ENCODE results near the gene CX3CL1. TPM values are rescaled to one million over a fixed set of nuclear protein-coding genes. Genes with fewer than 3 reads are reported as not detected.

Gene CX3CL1
- total RNA-seq, 2 experiments from 2014 or later: not detected

DNA sequence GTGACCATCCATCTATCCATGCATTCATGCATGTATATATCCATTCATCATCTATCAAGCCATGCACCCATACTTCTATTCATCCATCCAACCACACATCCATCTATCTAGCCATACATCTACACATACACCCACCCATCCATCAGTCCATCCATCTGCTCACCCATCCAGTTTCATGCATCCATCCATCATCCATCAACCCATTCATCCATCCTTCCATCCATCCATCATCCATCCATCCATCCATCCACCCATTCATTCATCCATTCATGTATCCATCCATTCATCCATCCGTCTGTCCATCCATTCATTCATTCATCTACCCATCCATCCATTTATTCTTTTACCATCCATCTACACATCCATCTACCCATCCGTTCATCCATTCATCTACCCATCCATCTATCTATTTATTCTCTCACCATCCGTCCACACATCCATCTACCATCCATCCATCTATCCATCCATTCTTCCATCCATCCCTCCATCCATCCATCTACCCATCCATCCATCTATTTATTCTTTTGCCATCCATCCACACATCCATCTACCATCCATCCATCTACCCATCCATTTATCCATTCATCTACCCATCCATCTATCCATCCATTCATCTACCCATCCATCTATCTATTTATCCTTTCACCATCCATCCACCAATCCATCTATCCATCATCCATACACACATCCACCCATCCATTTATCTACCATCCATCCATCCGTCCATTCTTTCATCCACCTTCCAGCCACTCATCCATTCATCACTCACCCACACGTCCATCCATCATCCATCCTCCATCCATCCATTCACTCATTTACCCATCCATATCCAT, 35.4 kb downstream of the CX3CL1 start:
- no peaks in the 10 kb centered on the region for H3K9me3 Mint-ChIP-seq
- H3K4me1 Mint-ChIP-seq: no peaks in the 10 kb centered on the region
- no peaks in the 10 kb centered on the region for H3K36me3 Mint-ChIP-seq (ENCODE audit: low read depth)
- ChIA-PET POLR2A (no interaction called here), CTCF (interaction anchor here (0.6 to 1.1 kb wide), 2 partner anchors 38 kb away, joined by 3 to 4 read pairs; no protein-coding TSS in a partner anchor)
- no peak overlapping the region for H3K27ac Mint-ChIP-seq
- H3K4me3 Mint-ChIP-seq: no peak overlapping the region
- no peak for DNase-seq
- H3K27me3 Mint-ChIP-seq: no peaks in the 10 kb centered on the region

DNA sequence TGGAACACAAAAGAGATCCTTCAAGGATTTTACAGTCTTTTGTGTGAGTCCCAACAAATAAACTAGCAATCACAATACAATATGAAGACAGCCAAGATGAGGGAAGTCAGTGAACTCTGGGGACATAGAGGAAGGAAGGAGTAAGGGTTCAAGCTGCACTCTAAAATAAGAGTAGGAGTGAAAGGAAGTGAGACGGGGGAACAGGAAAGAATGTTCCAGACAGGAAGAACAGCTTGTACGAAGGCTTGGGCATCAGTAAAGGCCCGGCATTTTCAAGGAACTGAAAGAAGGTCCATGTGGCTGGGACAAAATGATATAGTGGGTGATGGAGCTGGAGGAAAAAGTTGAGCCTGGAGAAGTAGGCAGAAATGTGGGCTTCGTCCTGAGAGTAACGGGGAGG, 36.8 kb downstream of the CX3CL1 start:
- no peaks in the 10 kb centered on the region for H3K9me3 Mint-ChIP-seq
- no peak for DNase-seq
- CTCF ChIA-PET: interaction anchor here (1.1 to 1.6 kb wide), 4 partner anchors 9 to 31 kb away, joined by 3 to 4 read pairs (median 3); no protein-coding TSS in a partner anchor
- H3K27ac Mint-ChIP-seq: no peak overlapping the region
- POLR2A ChIA-PET: no interaction called here
- H3K4me3 Mint-ChIP-seq: no peak overlapping the region
- no peaks in the 10 kb centered on the region for H3K27me3 Mint-ChIP-seq
- H3K4me1 Mint-ChIP-seq: no peaks in the 10 kb centered on the region
- no peaks in the 10 kb centered on the region for H3K36me3 Mint-ChIP-seq (ENCODE audit: low read depth)

DNA sequence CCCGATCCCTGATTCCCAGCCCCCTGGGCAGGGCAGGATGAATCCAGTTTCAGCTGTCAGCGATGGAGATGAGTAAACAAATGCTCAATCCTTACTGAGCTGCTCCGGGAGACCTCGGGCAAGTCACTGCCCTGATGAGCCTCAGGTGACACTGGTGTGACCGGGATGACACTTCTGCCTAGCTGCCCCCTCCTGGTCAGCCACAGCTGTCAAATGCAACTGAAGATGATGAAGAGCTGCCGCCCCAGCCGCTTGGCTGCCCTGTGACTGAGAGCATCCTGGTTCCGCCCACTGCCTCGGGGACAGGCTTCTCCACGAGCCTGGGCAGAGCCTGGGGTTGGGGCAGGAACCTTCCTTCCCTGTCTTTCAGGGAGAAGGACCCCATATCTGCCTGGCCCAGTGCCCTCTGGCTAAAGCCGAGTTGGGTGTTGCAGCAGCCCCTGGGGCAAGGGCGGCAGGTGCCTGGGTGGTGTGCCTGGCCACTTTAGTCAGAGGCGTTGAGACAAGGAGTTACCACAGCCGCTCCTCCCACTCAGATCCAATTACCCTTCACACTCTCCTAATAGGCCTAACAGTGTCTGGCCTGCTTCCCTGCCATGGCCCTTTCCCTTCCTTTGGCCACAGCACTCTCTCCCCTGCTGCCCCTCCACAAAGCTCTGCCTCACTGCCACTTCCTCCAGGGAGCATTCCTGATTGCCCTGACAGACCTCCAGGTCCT, 37.7 kb downstream of the CX3CL1 start:
- Mint-ChIP-seq H3K9me3 (no peaks in the 10 kb centered on the region), H3K27ac (no peak overlapping the region), H3K27me3 (no peaks in the 10 kb centered on the region), H3K36me3 (ENCODE audit: low read depth) (no peaks in the 10 kb centered on the region), H3K4me3 (no peak overlapping the region), H3K4me1 (no peaks in the 10 kb centered on the region)
- no peak for DNase-seq
- POLR2A ChIA-PET: no interaction called here
- CTCF ChIA-PET: interaction anchor here (1.3 to 1.6 kb wide), 3 partner anchors 9 to 15 kb away, joined by 3 read pairs; no protein-coding TSS in a partner anchor

DNA sequence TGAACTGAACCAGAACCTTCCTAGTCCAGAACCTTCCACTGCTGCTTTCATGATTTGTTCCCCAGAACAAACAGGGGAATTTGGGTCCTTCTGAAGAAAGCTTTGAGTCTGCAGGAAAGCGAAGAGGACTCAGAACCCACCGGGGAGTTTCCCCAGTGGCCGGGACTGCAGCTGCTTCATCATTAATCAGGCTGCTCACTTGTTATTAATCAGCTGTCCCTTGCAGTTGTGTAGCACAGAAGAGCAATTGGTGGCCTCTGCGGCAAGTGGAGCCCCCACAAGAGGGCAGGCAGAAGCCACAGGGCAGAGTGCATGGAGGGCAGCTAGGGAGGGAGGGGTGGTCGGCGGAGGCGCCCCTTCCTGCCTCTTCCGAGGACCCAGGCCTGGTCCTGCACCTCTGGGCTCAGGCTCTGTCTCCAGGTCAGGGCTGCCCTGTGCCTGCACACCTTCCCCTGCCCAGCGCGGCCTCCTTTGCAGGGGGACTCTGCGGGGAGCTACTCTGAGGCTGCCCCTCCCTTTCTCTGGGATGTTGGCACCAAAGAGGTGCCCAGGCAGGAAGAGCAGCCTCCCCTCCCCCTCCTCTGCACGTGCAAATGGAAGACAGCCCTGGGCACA, 39.2 kb downstream of the CX3CL1 start:
- no peak for DNase-seq
- no peaks in the 10 kb centered on the region for H3K27me3 Mint-ChIP-seq
- CTCF ChIA-PET: interaction anchor here (1.4 kb wide), 1 partner anchor 10 kb away, joined by 3 read pairs; no protein-coding TSS in a partner anchor

DNA sequence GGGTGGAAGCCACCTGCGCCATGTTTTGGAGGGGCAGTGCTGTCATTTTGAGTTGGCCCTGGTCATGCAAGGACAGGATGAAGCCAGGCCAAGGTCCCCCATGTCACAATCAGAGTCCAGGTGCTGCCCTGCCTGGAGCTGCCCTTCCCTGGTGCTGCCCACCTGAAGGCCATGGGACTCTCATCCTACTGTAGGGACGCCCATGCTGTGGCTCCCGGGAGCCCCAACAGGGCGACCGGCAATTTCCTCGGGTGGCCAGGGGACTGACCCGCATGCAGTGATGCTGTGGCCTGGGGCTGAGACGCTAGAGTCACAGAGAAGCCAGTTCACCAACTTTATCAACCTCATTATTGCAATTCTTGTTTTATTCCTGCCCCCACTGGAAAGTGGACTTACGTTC, 40.3 kb downstream of the CX3CL1 start:
- Mint-ChIP-seq H3K27me3 (no peaks in the 10 kb centered on the region), H3K27ac (no peak overlapping the region), H3K4me1 (peaks cover 6% of the 10 kb centered on the region), H3K4me3 (no peak overlapping the region), H3K9me3 (no peaks in the 10 kb centered on the region), H3K36me3 (ENCODE audit: low read depth) (no peaks in the 10 kb centered on the region)
- CTCF ChIA-PET: interaction anchor here (1.2 to 3.7 kb wide), 2 partner anchors 26 to 111 kb away, joined by 3 to 16 read pairs; no protein-coding TSS in a partner anchor
- no peak for DNase-seq
- POLR2A ChIA-PET: no interaction called here

More for the DNA sequence above, 39.2 kb downstream of the CX3CL1 start:
- Mint-ChIP-seq H3K27ac (no peak overlapping the region), H3K4me3 (no peak overlapping the region), H3K4me1 (no peaks in the 10 kb centered on the region), H3K9me3 (no peaks in the 10 kb centered on the region), H3K36me3 (ENCODE audit: low read depth) (no peaks in the 10 kb centered on the region)
- POLR2A ChIA-PET: no interaction called here

DNA sequence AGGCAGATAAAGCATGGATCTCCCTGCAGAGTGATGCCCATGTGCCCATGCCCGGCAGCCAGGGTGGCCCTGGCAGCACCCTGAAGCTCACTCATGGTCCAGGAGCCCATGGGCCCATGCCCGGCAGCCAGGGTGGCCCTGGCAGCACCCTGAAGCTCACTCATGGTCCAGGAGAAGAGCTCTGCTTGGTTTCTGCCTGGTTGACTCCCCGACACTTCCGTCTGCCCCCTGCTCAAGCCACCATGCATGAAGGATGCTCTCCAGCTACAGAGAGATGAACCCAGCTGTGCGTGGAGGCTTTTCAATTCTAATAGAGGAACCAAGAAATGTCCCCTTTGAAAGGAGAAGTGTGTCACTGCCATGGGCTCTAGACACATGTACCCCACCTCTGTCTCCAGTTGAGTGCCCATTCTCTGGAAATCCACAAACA, 41.0 kb downstream of the CX3CL1 start:
- ChIA-PET POLR2A (interaction anchor here (0.6 to 1.0 kb wide), 2 partner anchors 99 to 160 kb away, joined by 3 to 4 read pairs; no protein-coding TSS in a partner anchor), CTCF (interaction anchor here (1.2 to 3.7 kb wide), 3 partner anchors 27 to 112 kb away, joined by 3 to 16 read pairs (median 4); no protein-coding TSS in a partner anchor)
- Mint-ChIP-seq H3K9me3 (no peaks in the 10 kb centered on the region), H3K4me1 (peaks cover 10% of the 10 kb centered on the region), H3K36me3 (ENCODE audit: low read depth) (no peaks in the 10 kb centered on the region), H3K4me3 (no peak overlapping the region), H3K27me3 (no peaks in the 10 kb centered on the region), H3K27ac (no peak overlapping the region)
- no peak for DNase-seq

DNA sequence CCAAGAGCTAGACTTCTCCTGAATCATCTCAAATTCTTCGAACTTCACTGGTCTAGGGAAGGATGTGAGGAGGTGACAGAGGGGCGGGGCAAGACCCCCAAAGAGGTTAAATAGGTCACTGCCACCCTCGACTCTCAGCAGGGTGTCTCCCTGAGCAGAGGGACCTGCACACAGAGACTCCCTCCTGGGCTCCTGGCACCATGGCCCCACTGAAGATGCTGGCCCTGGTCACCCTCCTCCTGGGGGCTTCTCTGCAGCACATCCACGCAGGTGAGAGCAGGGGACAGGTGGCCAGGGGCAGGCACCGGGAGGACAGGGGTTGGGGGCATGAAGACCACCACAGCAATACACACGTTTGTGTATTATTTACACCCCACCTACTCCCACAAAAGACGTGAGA, 41.4 kb downstream of the CX3CL1 start:
- H3K27me3 Mint-ChIP-seq: no peaks in the 10 kb centered on the region
- no peaks in the 10 kb centered on the region for H3K36me3 Mint-ChIP-seq (ENCODE audit: low read depth)
- no peak overlapping the region for H3K27ac Mint-ChIP-seq
- H3K9me3 Mint-ChIP-seq: no peaks in the 10 kb centered on the region
- CTCF ChIA-PET: interaction anchor here (1.2 to 3.7 kb wide), 3 partner anchors 28 to 112 kb away, joined by 3 to 16 read pairs (median 4); no protein-coding TSS in a partner anchor
- H3K4me3 Mint-ChIP-seq: no peak overlapping the region
- no peak for DNase-seq
- POLR2A ChIA-PET: interaction anchor here (1.0 kb wide), 1 partner anchor 99 kb away, joined by 4 read pairs; no protein-coding TSS in a partner anchor
- H3K4me1 Mint-ChIP-seq: peaks cover 13% of the 10 kb centered on the region

DNA sequence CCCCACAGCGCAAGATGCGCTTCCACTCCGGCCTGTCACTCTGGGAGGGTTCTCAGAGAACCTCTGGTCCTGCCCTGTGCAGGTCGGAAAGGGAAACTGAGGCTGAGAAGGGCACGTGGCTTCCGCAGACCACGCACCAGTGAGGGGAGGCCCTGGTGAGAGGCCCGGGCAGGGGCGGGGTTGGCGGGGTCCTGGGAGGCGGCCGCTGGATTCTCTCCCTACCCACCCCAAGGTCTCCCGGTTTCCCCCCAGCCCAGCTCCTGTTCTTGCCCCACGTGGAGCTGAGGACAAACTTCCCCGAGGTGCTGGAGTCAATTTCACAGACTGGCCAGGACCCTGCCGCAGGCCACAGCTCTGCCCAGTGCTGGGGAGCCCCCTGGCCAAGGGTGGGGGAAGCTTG, 43.8 kb downstream of the CX3CL1 start:
- Mint-ChIP-seq H3K9me3 (no peaks in the 10 kb centered on the region), H3K27me3 (no peaks in the 10 kb centered on the region), H3K36me3 (ENCODE audit: low read depth) (no peaks in the 10 kb centered on the region), H3K27ac (no peak overlapping the region), H3K4me1 (peaks cover 21% of the 10 kb centered on the region), H3K4me3 (no peak overlapping the region)
- CTCF ChIA-PET: interaction anchor here (0.7 to 5.2 kb wide), 17 partner anchors 10 to 462 kb away, joined by 3 to 96 read pairs (median 4); partner anchors contain the start of genes CCL17, CIAPIN1, COQ9 and DOK4
- POLR2A ChIA-PET: no interaction called here
- no peak for DNase-seq

DNA sequence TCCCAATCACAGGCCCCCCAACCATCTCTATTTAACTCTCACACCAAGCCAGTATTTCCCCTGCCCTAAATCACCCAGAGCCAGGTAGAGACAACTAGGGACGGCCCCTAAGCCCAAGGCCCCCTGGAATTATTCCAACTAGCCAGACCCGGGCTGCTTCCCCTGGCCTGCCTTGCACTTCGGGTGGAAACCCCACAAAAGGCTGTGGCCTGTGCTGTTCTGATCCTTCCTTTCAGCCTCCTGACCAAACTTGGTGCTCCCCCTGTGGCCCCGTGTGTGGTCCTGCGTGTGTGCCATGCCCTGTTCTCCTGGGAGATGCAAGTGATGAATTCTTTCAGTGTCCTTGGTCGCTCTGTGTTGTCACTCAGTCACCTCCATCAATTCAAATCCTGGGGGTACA, 47.2 kb downstream of the CX3CL1 start:
- Mint-ChIP-seq H3K4me3 (no peak overlapping the region), H3K4me1 (peaks cover 21% of the 10 kb centered on the region), H3K9me3 (no peaks in the 10 kb centered on the region), H3K27ac (peak overlapping the region; percentile 83), H3K27me3 (no peaks in the 10 kb centered on the region), H3K36me3 (ENCODE audit: low read depth) (no peaks in the 10 kb centered on the region)
- no peak for DNase-seq
- CTCF ChIA-PET: interaction anchor here (0.6 to 5.2 kb wide), 12 partner anchors 10 to 326 kb away, joined by 3 to 96 read pairs (median 8); partner anchors contain the start of genes CIAPIN1 and COQ9
- POLR2A ChIA-PET: interaction anchor here (0.7 kb wide), 1 partner anchor 156 kb away, joined by 11 read pairs; no protein-coding TSS in a partner anchor

DNA sequence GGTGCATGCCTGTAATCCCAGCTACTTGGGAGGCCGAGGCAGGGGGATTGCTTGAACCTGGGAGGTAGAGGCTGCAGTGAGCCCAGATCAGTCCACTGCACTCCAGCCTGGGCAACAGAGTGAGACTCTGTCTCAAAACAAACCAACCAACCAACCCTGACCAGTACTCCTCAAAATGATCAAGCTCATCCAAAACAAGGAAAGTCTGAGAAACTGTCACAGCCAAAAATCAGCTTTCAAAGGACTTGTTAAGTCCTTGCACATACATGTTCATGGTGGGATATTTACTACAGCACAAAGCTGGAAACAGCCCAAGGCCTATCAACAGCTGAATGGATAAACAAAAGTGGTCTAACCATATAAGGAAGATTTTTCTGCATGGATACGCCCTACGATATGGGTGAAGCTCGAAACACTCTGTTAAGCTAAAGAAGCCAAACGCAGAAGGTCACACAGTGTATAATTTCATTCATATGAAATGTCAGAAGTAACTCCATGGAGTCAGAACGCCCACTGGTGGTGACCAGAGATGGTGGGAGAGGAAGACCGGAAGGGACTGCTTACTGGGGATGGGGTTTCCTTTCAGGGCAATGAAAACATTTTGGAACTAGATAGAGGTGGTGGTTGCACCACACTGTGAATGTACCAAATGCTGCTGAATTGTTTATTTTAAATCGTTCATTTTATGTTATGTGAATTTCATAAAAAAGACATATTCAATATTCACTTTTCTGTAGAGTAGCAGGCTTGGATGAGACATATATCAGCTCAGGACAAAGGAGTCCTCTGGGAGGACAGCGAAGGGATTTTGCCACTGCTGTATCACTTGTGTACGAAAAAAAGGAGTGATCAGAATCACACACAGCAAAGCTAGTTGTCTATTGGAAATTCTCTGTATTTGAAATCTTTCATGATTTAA, 50.0 kb downstream of the CX3CL1 start:
- no peak overlapping the region for H3K4me3 Mint-ChIP-seq
- POLR2A ChIA-PET: no interaction called here
- CTCF ChIA-PET: interaction anchor here (0.6 to 3.3 kb wide), 4 partner anchors 11 to 122 kb away, joined by 3 to 11 read pairs (median 3); no protein-coding TSS in a partner anchor
- peaks cover 16% of the 10 kb centered on the region for H3K4me1 Mint-ChIP-seq
- no peak overlapping the region for H3K27ac Mint-ChIP-seq
- H3K36me3 Mint-ChIP-seq (ENCODE audit: low read depth): peaks cover 4% of the 10 kb centered on the region
- no peaks in the 10 kb centered on the region for H3K27me3 Mint-ChIP-seq
- DNase-seq: no peak
- H3K9me3 Mint-ChIP-seq: no peaks in the 10 kb centered on the region

DNA sequence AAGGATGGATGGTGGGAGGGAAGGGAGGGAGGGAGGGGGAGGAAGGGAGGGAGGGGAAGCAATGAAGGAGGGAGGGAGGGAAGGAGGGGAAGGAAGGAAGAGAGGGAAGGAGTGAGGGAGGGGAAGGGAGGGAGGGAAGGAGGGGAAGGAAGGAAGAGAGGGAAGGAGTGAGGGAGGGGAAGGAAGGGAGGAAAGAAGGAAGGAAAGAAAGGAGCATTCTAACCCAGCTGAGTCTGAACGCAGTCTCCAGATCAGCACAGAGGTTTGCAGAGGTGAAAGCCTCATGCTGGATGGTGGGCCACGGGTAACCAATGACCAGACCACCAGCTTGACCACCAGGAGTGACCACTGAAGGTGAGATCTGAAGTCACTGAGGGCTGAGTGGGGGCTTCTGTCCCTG, 50.9 kb downstream of the CX3CL1 start:
- Mint-ChIP-seq H3K4me3 (no peak overlapping the region), H3K27me3 (no peaks in the 10 kb centered on the region), H3K27ac (no peak overlapping the region), H3K9me3 (no peaks in the 10 kb centered on the region), H3K36me3 (ENCODE audit: low read depth) (peaks cover 11% of the 10 kb centered on the region), H3K4me1 (peaks cover 11% of the 10 kb centered on the region)
- CTCF ChIA-PET: interaction anchor here (3.3 kb wide), 1 partner anchor 123 kb away, joined by 11 read pairs; no protein-coding TSS in a partner anchor
- DNase-seq: no peak
- POLR2A ChIA-PET: no interaction called here

Data from activated CD4-positive, alpha-beta T cell treated with anti-CD3 and anti-CD28 coated beads, Interleukin-2, amount 10 ng/mL, durations not matched to agents 7 days and 5 days (primary cell).